ENCODE results near the gene LPIN1.

LPIN1 gene

GRCh38 chr2:11749646-11750349, 3.4 kb downstream of the LPIN1 start:
- TF ChIP-seq CTCF (IDR thresholded peaks at IDR 0.05; ENCODE audit: unreplicated experiment in 3 of 3): no peak
- peaks cover 5% of the 10 kb centered on the region for H3K27me3 Mint-ChIP-seq (ENCODE audit: low read depth)
- no peaks in the 10 kb centered on the region for H3K9me3 Mint-ChIP-seq
- H3K36me3 Mint-ChIP-seq (ENCODE audit: low read depth): no peaks in the 10 kb centered on the region
- peak overlapping the region; percentile 37 to 63 (median 58) for H3K4me3 Mint-ChIP-seq
- peaks cover 44% of the 10 kb centered on the region for H3K4me1 Mint-ChIP-seq
- peak overlapping the region in 2 of 3 experiments; percentile 16 to 36 for H3K27ac Mint-ChIP-seq

- peak overlapping the region; percentile 18 to 40 (median 37) for H3K4me3 Mint-ChIP-seq
- no peak for TF ChIP-seq CTCF (IDR thresholded peaks at IDR 0.05; ENCODE audit: unreplicated experiment in 3 of 3)
- peaks cover 5% of the 10 kb centered on the region for H3K27me3 Mint-ChIP-seq (ENCODE audit: low read depth)
- H3K36me3 Mint-ChIP-seq (ENCODE audit: low read depth): no peaks in the 10 kb centered on the region
- peaks cover 42% of the 10 kb centered on the region for H3K4me1 Mint-ChIP-seq
- peak overlapping the region in 2 of 3 experiments; percentile 16 to 36 for H3K27ac Mint-ChIP-seq
- no peaks in the 10 kb centered on the region for H3K9me3 Mint-ChIP-seq
Observed at GRCh38 chr2:11750422-11750821, 4.0 kb downstream of the LPIN1 start.

GRCh38 chr2:11750917-11751316, 4.5 kb downstream of the LPIN1 start:
- H3K27me3 Mint-ChIP-seq (ENCODE audit: low read depth): peaks cover 5% of the 10 kb centered on the region
- peaks cover 3% of the 10 kb centered on the region for H3K36me3 Mint-ChIP-seq (ENCODE audit: low read depth)
- TF ChIP-seq CTCF (IDR thresholded peaks at IDR 0.05; ENCODE audit: unreplicated experiment in 3 of 3): no peak
- H3K4me3 Mint-ChIP-seq: no peak overlapping the region
- H3K4me1 Mint-ChIP-seq: peaks cover 40% of the 10 kb centered on the region
- H3K9me3 Mint-ChIP-seq: no peaks in the 10 kb centered on the region
- H3K27ac Mint-ChIP-seq: peak overlapping the region in 2 of 3 experiments; percentile 21 to 36

- Mint-ChIP-seq H3K4me1 (peaks cover 37% of the 10 kb centered on the region), H3K27me3 (ENCODE audit: low read depth) (peaks cover 5% of the 10 kb centered on the region), H3K4me3 (no peak overlapping the region), H3K27ac (no peak overlapping the region), H3K36me3 (ENCODE audit: low read depth) (peaks cover 11% of the 10 kb centered on the region), H3K9me3 (no peaks in the 10 kb centered on the region)
- no peak for TF ChIP-seq CTCF (IDR thresholded peaks at IDR 0.05; ENCODE audit: unreplicated experiment in 3 of 3)
Observed at GRCh38 chr2:11752906-11753305, 6.5 kb downstream of the LPIN1 start.

- no peak overlapping the region for H3K4me3 Mint-ChIP-seq
- peaks cover 3% of the 10 kb centered on the region for H3K9me3 Mint-ChIP-seq
- H3K36me3 Mint-ChIP-seq (ENCODE audit: low read depth): peaks cover 17% of the 10 kb centered on the region
- H3K27me3 Mint-ChIP-seq (ENCODE audit: low read depth): peaks cover 5% of the 10 kb centered on the region
- H3K4me1 Mint-ChIP-seq: peaks cover 36% of the 10 kb centered on the region
- no peak overlapping the region for H3K27ac Mint-ChIP-seq
- TF ChIP-seq CTCF (IDR thresholded peaks at IDR 0.05; ENCODE audit: unreplicated experiment in 3 of 3): no peak
Observed at GRCh38 chr2:11753452-11753885, 7.0 kb downstream of the LPIN1 start.
